GM12892 (cell line): Measurements from ENCODE around the gene TARP.

ENCODE experiments used
- POLR2A ChIP-seq: IDR thresholded peaks from 2 replicates; pipeline ENCODE4 v1.6.1; 2011; ENCODE audit warnings: low read depth, low read length, control low read depth
- POLR2AphosphoS5 ChIP-seq: IDR thresholded peaks from 2 replicates; pipeline ENCODE4 v1.6.1; 2011; ENCODE audit warnings: low read depth, low read length, control low read depth

GRCh38 chr7:38276096-38276877 lies 2.9 kb upstream of the TARP start:
- TF ChIP-seq POLR2A (no peak), POLR2AphosphoS5 (no peak)
